ENCODE measurements around the gene MACO1.
"Not testable (repeated sequence)": the region's sequence is repeated elsewhere in the genome, so short reads cannot be mapped to it uniquely, and the experiment has no call there.

Gene MACO1

DNA sequence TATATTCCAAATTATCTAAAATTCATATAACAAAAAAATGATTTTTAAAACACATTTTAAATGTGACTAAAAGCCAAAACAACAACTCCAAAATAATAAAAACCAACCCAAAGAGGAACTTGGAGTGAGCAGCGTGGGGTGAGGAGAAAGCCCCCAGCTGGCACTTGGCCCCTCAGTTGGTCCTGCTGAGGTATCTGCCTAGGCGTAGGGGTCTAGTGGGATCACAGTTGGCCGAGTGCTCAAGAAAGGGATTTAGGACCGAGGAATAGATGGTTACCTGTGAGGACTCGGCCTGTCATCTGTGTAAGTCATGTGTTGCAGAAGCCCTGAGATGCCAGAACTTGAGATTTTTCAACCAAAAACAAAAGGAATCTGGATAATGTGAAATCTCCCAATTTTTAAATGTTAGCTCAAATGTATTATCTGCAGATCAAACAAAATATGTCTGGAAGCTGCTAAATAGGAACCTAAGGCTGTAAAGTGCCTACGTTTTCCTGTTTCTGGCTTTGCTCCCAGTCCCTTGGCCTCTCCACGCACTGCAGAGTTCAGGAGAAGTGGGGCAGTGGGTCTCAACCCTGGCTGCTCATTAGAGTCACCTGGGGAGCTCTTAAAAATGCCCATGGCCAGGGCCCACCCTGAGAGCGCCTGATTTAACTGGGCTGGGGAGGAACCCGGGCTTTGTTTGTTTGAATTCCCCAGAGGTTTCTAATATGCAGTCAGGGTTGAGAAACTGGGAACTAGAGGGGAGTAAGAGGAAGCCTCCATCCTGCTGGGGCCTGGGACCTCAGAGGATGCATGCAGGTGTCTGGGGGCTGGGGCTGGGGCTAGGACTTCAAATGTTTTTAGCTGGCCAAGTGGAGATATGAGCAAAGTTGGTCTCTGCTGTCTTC, 74.3 kb downstream of the MACO1 start:
- TF ChIP-seq, protein P1, sequence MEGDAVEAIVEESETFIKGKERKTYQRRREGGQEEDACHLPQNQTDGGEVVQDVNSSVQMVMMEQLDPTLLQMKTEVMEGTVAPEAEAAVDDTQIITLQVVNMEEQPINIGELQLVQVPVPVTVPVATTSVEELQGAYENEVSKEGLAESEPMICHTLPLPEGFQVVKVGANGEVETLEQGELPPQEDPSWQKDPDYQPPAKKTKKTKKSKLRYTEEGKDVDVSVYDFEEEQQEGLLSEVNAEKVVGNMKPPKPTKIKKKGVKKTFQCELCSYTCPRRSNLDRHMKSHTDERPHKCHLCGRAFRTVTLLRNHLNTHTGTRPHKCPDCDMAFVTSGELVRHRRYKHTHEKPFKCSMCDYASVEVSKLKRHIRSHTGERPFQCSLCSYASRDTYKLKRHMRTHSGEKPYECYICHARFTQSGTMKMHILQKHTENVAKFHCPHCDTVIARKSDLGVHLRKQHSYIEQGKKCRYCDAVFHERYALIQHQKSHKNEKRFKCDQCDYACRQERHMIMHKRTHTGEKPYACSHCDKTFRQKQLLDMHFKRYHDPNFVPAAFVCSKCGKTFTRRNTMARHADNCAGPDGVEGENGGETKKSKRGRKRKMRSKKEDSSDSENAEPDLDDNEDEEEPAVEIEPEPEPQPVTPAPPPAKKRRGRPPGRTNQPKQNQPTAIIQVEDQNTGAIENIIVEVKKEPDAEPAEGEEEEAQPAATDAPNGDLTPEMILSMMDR (IDR thresholded peaks at IDR 0.05; ENCODE audit: extremely low read depth, missing control alignments) = no peak
- no peak for DNase-seq (ENCODE audit: low spot score)

DNA sequence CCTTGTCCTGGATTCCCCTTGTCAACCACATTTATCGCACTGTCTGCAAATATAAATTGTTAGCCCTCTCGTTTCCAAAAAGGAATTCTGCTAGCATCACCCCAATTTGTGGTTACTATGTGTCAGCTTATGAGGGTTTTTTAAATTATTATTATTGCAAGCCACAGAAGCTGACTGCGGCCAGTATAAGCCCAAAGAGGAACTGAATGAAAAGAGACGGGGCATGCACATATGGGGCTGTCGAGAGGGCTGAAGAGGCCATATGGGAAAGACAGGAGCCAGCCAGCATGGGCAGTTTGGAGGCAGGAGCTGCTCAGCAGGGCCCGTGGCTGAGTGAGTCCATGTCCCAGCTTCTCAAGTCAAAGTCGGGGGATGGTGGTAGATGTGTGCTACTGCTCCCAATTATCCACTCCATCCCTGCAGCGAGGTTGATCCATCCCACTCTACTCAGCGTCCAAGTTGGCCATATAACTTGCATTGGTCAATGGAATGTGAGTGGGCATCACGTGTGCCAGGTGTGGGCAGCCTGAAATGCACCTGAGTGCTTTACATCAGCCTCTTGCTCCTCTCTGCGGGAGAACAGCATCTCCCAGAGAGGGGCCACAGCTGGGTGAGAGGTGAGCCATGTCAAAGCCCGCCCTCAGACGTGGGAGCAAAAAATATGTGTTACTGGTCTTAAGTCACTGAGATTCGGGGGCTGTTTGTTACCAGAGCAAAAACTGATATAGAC, 75.1 kb downstream of the MACO1 start:
- TF ChIP-seq, protein P1 (IDR thresholded peaks at IDR 0.05; ENCODE audit: extremely low read depth, missing control alignments) = no peak

DNA sequence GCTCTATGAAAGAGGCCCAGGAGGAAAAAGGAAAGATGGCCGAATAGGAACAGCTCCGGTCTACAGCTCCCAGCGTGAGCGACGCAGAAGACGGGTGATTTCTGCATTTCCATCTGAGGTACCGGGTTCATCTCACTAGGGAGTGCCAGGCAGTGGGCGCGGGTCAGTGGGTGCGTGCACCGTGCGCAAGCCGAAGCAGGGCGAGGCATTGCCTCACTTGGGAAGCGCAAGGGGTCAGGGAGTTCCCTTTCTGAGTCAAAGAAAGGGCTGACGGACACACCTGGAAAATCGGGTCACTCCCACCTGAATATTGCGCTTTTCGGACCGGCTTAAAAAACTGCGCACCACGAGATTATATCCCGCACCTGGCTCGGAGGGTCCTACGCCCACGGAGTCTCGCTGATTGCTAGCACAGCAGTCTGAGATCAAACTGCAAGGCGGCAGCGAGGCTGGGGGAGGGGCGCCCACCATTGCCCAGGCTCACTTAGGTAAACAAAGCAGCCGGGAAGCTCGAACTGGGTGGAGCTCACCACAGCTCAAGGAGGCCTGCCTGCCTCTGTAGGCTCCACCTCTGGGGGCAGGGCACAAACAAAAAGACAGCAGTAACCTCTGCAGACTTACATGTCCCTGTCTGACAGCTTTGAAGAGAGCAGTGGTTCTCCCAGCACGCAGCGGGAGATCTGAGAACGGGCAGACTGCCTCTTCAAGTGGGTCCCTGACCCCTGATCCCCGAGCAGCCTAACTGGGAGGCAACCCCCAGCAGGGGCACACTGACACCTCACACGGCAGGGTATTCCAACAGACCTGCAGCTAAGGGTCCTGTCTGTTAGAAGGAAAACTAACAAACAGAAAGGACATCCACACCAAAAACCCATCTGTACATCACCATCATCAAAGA, 76.1 kb downstream of the MACO1 start:
- DNase-seq (ENCODE audit: low spot score) = not testable (repeated sequence)

More for the DNA sequence above, 75.1 kb downstream of the MACO1 start:
- DNase-seq (ENCODE audit: low spot score) = no peak

DNA sequence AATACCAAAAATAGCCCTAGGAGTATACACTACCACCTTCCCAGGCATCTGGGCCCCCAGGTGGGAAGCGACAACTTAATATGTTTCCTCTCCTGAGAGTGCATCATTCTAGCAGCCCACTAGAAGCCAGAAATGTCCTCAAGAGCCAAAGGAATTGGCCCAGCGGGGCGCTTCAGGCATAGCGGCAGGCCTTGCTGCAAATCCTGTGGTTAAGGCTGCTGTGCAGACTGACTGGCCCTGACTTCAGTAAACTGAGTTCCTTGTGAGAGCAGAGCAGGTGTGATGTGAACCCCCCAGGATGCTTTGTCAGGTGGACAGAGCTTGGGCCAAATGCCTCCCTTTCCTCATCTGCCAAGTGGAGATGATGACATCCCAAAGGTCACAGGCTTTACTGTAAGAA, 83.0 kb downstream of the MACO1 start:
- no peak for DNase-seq (ENCODE audit: low spot score)
- TF ChIP-seq, protein P1 (IDR thresholded peaks at IDR 0.05; ENCODE audit: extremely low read depth, missing control alignments) = no peak

DNA sequence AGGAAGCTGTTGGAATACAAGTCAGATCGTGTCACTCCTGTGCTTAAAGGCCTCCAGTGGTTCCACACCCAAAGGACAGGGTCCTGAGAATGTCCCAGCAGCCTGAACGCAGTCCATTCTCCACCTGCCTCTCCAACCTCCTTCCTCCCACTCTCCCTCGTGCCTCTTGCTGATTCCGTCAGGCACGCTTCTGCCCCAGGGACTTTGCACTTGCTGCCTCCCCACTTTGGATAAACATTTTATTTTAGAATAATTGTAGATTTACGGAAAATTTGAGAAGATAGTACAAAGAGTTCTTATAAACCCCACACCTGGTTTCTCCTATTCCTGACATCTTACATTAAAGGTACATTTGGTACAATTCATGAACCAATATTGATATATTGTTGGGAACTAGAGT, 84.3 kb downstream of the MACO1 start:
- DNase-seq (ENCODE audit: low spot score) = no peak
- TF ChIP-seq, protein P1 (IDR thresholded peaks at IDR 0.05; ENCODE audit: extremely low read depth, missing control alignments) = no peak

DNA sequence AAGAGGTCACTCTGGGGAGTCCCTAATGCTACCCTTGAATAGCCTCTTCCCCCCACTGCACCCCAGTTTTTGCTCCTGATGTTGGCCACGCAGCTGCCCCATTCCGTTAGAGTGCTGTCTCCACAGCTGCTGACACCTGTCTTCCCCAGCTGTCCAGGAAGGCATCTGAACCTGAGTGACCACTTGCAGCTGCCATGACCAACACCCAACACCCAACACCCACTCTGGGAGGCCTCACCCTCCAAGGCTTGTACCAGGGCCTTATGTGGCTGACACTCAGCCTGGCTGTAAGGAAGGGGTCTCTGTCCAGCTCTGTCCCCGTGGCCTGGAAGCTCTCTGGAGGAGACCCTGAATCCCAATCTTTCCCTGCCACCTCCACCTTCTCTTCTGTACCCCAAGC, 86.0 kb downstream of the MACO1 start:
- TF ChIP-seq, protein P1 (IDR thresholded peaks at IDR 0.05; ENCODE audit: extremely low read depth, missing control alignments) = no peak

DNA sequence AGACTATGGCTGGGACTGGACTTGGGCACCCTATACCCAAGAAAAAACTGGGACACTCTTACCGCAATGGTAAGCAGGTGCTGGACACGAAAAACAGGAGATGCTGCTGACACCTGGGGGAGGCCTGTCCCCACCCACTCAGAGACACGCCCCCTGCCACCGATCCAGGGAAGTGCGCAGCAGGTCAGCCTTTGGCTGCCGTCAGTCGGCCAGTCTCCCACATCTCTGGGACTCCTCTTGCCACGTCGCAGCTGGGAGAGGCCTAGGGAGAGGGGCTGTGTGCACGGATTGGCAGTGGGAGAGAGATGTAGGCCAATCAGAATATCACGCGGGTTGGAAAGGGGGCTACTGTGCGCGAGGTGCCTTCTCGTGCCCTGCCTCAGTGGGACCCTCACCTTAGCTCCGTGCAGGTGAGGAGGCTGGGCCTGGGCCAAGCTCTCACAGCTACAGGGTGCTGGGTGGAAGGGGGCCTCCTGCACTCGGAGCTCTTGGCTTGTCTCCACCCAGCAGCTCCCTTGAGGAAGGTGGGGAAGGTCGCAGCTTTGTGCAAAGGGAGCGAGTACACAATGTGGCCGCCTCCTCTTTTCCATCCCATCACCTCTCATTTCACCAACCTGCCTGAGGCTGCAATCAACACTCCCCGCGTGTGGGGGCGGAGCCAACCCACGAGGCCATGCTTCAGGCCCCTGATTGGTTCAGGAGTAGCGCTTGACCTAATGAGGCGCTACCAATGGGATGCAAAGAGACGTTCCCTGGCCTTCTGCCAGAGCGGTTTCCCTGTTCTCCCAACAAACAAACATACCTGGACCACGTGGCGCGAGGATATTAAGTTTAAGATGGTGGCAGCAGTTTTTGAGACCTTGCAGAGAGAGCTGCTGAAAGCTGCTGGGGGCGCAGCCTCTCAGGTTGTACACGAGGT, 87.0 kb downstream of the MACO1 start:
- DNase-seq (ENCODE audit: low spot score) = no peak
- TF ChIP-seq, protein P1 (IDR thresholded peaks at IDR 0.05; ENCODE audit: extremely low read depth, missing control alignments) = no peak

More for the DNA sequence above, 86.0 kb downstream of the MACO1 start:
- DNase-seq (ENCODE audit: low spot score) = no peak
